Neural progenitor cell (in vitro differentiated cells): ENCODE results near the gene ORM1.

Source experiments
- EZH2 ChIP-seq: fragments of 200-600 bp; sonication (generic); IDR thresholded peaks from 2 replicates; pipeline ENCODE4 v1.6.1; 2017; ENCODE audit warnings: antibody characterized with exemption, mild to moderate bottlenecking, moderate library complexity
- EZH2phosphoT487 ChIP-seq: fragments of 200-600 bp; sonication (generic); IDR thresholded peaks from 2 replicates; pipeline ENCODE4 v1.6.1; 2017; ENCODE audit warnings: antibody characterized with exemption
- TF ChIP-seq, protein P1 (sequence below): fragments of 200-600 bp; sonication (generic); IDR thresholded peaks from 2 replicates; pipeline ENCODE4 v1.5.1; 2017; ENCODE audit warnings: antibody characterized with exemption, mild to moderate bottlenecking

- TF ChIP-seq, protein P1, sequence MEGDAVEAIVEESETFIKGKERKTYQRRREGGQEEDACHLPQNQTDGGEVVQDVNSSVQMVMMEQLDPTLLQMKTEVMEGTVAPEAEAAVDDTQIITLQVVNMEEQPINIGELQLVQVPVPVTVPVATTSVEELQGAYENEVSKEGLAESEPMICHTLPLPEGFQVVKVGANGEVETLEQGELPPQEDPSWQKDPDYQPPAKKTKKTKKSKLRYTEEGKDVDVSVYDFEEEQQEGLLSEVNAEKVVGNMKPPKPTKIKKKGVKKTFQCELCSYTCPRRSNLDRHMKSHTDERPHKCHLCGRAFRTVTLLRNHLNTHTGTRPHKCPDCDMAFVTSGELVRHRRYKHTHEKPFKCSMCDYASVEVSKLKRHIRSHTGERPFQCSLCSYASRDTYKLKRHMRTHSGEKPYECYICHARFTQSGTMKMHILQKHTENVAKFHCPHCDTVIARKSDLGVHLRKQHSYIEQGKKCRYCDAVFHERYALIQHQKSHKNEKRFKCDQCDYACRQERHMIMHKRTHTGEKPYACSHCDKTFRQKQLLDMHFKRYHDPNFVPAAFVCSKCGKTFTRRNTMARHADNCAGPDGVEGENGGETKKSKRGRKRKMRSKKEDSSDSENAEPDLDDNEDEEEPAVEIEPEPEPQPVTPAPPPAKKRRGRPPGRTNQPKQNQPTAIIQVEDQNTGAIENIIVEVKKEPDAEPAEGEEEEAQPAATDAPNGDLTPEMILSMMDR, result no peak
- TF ChIP-seq EZH2 (no peak), EZH2phosphoT487 (no peak)
Measured at GRCh38 chr9:114278881-114279570, 43.9 kb upstream of the ORM1 start.
